GM19455 (cell line): ENCODE data around the gene SORCS2.

ENCODE experiments used
- ATAC-seq: cut with Tn5 transposase; IDR thresholded peaks from one replicate; pipeline ENCODE4 v1.9.1; 2021; ENCODE audit not compliant: unreplicated experiment

SORCS2 gene

GRCh38 chr4:7516096-7516772, 323.9 kb downstream of the SORCS2 start:
- no peak for ATAC-seq

- no peak for ATAC-seq
These were observed 324.4 kb downstream of the SORCS2 start for GRCh38 chr4:7516773-7517144.

GRCh38 chr4:7518871-7519637, 326.7 kb downstream of the SORCS2 start:
- ATAC-seq = no peak

GRCh38 chr4:7519638-7520376, 327.5 kb downstream of the SORCS2 start:
- ATAC-seq = no peak

GRCh38 chr4:7521666-7522065, 329.3 kb downstream of the SORCS2 start:
- no peak for ATAC-seq

GRCh38 chr4:7522452-7523220, 330.3 kb downstream of the SORCS2 start:
- ATAC-seq = no peak

GRCh38 chr4:7523526-7523925, 331.2 kb downstream of the SORCS2 start:
- ATAC-seq = no peak

- no peak for ATAC-seq
These were observed 331.8 kb downstream of the SORCS2 start for GRCh38 chr4:7524064-7524682.

GRCh38 chr4:7524843-7525242, 332.5 kb downstream of the SORCS2 start:
- no peak for ATAC-seq

- ATAC-seq = no peak
These were observed 334.2 kb downstream of the SORCS2 start for GRCh38 chr4:7526491-7526890.

GRCh38 chr4:7526929-7527535, 334.7 kb downstream of the SORCS2 start:
- ATAC-seq = no peak

GRCh38 chr4:7529368-7530080, 337.2 kb downstream of the SORCS2 start:
- ATAC-seq = no peak

- ATAC-seq = no peak
These were observed 337.7 kb downstream of the SORCS2 start for GRCh38 chr4:7530082-7530481.

GRCh38 chr4:7530932-7531639, 338.7 kb downstream of the SORCS2 start:
- no peak for ATAC-seq

GRCh38 chr4:7531640-7531994, 339.3 kb downstream of the SORCS2 start:
- no peak for ATAC-seq

- ATAC-seq = no peak
These were observed 339.7 kb downstream of the SORCS2 start for GRCh38 chr4:7532043-7532442.

GRCh38 chr4:7533267-7533666, 340.9 kb downstream of the SORCS2 start:
- no peak for ATAC-seq

- ATAC-seq = no peak
These were observed 342.8 kb downstream of the SORCS2 start for GRCh38 chr4:7535094-7535493.

GRCh38 chr4:7535619-7536018, 343.3 kb downstream of the SORCS2 start:
- no peak for ATAC-seq
